Bronchial epithelial cell (primary cell): ENCODE data around the gene KCNK15. TPM values are rescaled to one million over a fixed set of nuclear protein-coding genes. Genes with fewer than 3 reads are reported as not detected.

ENCODE experiments used
- DNase-seq: peaks from one replicate; pipeline ENCODE4 v3.0.0-alpha.2; 2010; ENCODE audit warnings: low read depth
- FAIRE-seq: peaks from 2 replicates; lab custom pipeline; 2011; peaks lifted over from hg19 to GRCh38; lab: Jason Lieb, UNC
- H3K27me3 ChIP-seq: 2 replicates; pipeline ENCODE4 v1.5.1; 2011; ENCODE audit warnings: low read length; ENCODE audit not compliant: control insufficient read depth, insufficient read depth
- H3K36me3 ChIP-seq: 2 replicates; pipeline ENCODE4 v1.5.1; 2011; ENCODE audit warnings: low read length; ENCODE audit not compliant: control insufficient read depth, insufficient read depth
- H3K4me3 ChIP-seq: 2 replicates; pipeline ENCODE4 v1.5.1; 2011; ENCODE audit warnings: mild to moderate bottlenecking, low read depth, low read length, control low read depth
- CTCF ChIP-seq: IDR thresholded peaks from 2 replicates; pipeline ENCODE4 v1.5.1; 2011; ENCODE audit warnings: mild to moderate bottlenecking, moderate library complexity, low read length, control low read depth, inconsistent platforms; ENCODE audit not compliant: insufficient read depth, severe bottlenecking
- total RNA-seq: library from RNA; depleted of rRNA; stranded (reverse); fragments of >200 nt; gene quantifications from 2 replicates; pipeline ENCODE4 v1.2.1, GENCODE V29; 2014

Gene KCNK15
- total RNA-seq, 1 donor from 2014 or later: under 0.01 TPM

DNA sequence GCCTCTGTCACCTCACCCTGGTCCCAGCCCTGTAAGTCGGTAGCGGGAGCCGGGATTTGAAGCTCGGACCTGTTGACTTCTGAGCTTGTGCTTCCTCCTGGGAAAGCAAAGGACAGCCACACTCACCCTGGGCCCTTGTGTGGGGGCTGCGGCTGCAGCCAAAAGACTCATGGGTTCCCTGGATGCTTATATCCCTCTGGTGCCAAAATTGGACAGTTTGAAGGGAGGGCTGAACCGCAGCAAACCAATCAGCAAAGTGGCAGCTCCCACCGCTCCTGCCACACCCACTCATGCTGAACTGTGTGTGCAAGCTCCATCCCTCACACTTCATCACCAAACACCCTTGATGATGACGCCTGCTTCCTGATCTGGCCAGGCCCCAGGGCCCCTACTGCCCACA is 34.4 kb upstream of the KCNK15 start:
- no peak for TF ChIP-seq CTCF
- DNase-seq (no peak), FAIRE-seq (no peak)
- Histone ChIP-seq H3K27me3 (no peaks in the 10 kb centered on the region), H3K4me3 (no peak overlapping the region), H3K36me3 (no peaks in the 10 kb centered on the region)

DNA sequence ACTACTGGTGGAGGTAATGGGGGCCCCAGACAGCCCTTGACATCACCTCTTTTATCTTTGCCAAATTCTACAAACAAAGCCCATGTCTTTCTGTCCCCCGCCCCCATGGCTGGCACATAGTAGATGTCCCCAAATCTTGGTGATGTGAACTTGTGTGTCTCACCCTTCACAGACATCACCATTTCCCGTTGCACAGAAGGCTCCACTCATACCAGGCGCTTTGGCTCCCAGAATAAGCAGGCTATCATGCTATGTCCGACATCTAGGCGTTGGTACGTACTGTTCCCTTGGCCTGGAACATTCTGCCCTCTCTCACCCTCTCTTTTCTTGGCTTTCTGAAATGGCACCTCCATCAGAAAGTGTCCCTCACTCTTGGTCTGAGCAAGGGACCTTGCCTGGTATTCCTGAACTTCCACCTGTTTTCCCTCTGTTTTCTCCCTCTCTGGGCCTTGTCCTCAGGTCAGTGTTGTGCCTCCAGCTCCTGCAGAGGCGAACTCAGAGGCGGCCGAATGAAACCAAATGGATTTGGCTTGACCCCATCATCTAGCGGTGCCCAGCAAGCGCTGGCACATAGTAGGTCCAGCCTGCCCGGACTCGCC is 31.5 kb upstream of the KCNK15 start:
- Histone ChIP-seq H3K27me3 (no peaks in the 10 kb centered on the region), H3K4me3 (no peak overlapping the region), H3K36me3 (no peaks in the 10 kb centered on the region)
- FAIRE-seq: no peak
- no peak for TF ChIP-seq CTCF
- no peak for DNase-seq

- DNase-seq: peak; percentile 71
- Histone ChIP-seq H3K27me3 (no peaks in the 10 kb centered on the region), H3K36me3 (no peaks in the 10 kb centered on the region), H3K4me3 (no peak within 1 kb of the TSS)
- no peak for TF ChIP-seq CTCF
- FAIRE-seq: no peak
Measured at GRCh38 chr20:44714701-44715498, 30.8 kb upstream of the KCNK15 start, which contains the start of gene CCN5. Gene CCN5 (plus strand): TSS chr20:44715369. CDS start chr20:44715391, 22 bp downstream.

GRCh38 chr20:44715499-44716308 is 30.0 kb upstream of the KCNK15 start:
- FAIRE-seq: peak; percentile 86
- no peak overlapping the region for H3K4me3 ChIP-seq
- TF ChIP-seq CTCF: no peak
- no peaks in the 10 kb centered on the region for H3K36me3 ChIP-seq
- H3K27me3 ChIP-seq: no peaks in the 10 kb centered on the region
- DNase-seq: no peak

DNA sequence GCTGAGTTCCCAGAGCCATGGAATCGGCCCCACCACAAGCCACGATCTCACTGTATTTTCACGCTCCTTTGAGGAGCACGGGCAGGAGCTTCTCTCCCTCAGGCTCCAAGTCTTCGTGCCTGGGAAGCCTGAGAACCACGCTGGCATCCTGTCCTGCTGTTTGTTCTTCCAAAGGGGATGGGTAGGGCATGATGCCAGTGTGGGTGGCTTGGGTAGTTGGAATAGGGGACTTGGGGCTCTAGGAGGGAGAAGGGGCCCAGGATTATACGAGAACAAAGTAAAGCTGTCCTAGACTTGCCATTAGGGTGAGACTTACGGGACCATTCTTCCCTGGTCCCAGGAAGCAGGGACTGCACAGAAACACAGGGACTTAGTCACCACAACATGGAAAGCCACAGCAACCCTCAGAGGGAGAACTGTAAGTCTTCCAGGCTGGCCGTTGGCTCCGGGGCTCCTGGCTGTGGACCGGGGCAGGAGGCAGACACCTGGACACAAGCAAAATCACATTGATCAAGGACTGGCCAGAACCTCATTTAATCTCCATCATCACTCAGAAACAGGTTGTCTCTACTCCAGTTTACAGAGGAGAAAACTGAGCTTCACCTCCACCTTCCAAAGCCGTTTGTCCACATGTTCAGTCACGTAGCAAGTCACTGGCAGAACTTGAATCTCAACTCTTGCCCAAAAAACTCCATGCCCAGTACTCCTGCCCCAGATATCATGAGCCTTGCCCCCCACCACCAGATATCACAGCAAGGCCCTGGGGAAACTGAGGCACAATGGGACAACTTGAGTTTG is 29.2 kb upstream of the KCNK15 start:
- no peak for FAIRE-seq

More for the DNA sequence above, 29.2 kb upstream of the KCNK15 start:
- TF ChIP-seq CTCF: no peak
- no peaks in the 10 kb centered on the region for H3K36me3 ChIP-seq
- H3K27me3 ChIP-seq: no peaks in the 10 kb centered on the region
- H3K4me3 ChIP-seq: no peak overlapping the region
- peak; percentile 40 for DNase-seq
